Suppressor macrophage treated with lipopolysaccharide for 1 hour (primary cell): ENCODE data around the gene TMLHE.
"Not testable (repeated sequence)": the region's sequence is repeated elsewhere in the genome, so short reads cannot be mapped to it uniquely, and the experiment has no call there.

Experiments
- DNase-seq, 3 donors: peaks; one replicate each; pipeline ENCODE4 v3.0.0-alpha.2; 2020 to 2022

The TMLHE gene

DNA sequence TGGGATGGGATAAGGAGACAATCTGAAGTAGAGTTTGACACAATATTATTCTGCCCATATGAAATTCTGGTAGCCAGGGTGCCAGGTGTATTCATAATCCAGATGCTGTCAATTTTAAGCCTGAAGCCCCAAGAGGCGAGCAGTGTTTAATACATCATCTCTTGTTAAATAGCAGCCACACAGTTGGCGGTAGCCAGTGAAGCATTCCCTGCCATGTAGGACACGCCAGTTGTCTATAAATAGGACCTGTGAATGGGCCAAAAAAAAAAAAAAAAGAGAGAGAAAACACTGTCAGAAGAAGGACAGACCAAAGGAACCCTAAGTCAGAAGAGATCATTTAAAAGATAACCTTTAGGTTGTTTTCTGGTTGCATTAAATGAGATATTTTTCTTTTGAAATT, 121.3 kb downstream of the TMLHE start:
- DNase-seq, result not testable (repeated sequence)

DNA sequence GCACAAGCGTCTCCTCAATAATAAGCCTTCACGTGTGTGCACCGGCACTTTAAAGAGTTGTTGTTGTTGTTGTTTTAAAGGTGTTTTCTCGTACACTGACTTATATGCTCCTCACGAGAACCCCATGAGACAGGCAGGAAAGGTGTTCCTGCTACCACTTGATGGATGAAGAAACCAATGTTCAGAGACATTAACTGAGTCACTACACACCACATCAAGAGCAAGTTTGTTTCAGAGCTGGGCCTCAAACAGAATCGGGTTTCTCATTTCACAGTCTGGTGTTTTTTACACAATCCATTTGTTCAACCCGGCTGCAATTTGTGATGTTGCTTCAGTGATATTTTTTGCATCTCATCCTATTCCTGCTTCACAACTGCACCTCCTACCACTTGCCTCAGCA, 135.6 kb downstream of the TMLHE start:
- not testable (repeated sequence) for DNase-seq

DNA sequence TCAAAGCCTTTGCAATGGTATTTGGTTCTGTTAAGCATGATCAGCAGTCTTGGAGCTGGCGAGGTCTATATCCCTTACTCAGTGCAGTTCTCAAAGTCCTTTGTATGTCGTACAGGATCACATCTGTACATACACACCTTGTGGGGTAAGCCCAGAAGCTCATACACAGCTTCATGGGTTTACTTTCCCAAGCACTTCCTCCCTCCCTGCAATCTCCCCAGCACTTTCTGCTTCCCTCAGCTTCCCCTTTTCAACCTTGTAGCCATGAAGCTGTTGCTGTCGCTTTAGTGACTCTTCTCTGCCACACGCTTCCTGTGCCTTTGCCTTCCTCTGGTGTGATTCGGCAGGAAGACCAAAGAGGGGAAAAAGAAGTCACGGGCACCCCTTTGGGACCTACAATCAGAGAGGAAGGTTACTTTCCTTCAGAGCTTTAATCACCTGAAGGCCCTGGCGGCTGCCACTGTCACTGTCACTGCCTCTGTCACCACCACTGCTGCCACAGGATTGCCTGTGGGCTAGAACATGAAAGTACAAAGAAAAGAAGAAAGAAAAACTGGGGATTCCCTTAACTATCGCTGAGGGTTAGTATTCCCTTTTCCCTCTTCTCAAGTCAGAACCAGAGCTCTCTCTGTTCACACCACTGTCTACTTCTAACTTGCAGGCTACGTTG, 146.3 kb downstream of the TMLHE start:
- not testable (repeated sequence) for DNase-seq

DNA sequence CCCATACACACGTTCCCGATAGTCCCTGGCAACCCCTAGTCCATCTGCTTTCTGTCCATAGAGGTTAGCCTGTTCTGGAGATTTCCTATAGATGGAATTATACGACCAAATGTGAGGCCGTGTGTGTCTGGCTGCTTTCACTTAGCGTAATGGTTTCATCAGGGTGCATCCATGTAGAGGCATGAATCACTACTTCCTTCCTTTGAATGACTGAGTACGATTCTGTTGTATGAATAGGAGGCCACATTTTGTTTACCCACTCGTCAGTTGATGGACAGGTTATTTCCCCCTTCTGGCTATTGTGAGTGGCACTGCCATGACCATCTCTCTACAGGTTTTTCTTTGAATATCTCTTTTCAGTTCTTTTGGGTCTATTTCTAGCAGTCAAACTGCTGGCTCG, 152.3 kb downstream of the TMLHE start:
- not testable (repeated sequence) for DNase-seq

DNA sequence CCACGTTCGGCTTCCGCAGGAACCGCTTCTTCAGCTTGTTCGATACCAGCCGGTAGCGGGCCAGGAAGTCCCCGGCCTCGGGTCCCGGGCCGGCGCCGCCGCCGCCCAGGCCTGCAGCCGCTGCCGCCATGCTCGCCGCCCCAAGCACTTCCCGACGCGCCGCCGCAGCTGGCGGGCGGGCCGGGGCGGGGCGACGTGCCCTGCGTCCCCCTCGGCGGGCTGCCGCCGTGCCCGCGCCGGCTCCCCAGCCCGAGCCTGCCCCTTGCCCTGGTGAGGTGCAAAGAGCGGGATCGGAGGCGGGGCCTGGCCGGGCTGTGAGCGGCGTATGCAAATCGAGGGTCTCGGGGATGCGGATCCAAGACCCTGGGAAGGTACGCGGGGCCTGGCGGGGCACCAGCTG, 154.3 kb downstream of the TMLHE start, which contains the start of gene F8A3:
TSS of gene F8A3 (minus strand) at position 150 of the 400 bp plus-strand sequence. CDS start at position 130, 20 bp downstream.
- DNase-seq, result not testable (repeated sequence)

DNA sequence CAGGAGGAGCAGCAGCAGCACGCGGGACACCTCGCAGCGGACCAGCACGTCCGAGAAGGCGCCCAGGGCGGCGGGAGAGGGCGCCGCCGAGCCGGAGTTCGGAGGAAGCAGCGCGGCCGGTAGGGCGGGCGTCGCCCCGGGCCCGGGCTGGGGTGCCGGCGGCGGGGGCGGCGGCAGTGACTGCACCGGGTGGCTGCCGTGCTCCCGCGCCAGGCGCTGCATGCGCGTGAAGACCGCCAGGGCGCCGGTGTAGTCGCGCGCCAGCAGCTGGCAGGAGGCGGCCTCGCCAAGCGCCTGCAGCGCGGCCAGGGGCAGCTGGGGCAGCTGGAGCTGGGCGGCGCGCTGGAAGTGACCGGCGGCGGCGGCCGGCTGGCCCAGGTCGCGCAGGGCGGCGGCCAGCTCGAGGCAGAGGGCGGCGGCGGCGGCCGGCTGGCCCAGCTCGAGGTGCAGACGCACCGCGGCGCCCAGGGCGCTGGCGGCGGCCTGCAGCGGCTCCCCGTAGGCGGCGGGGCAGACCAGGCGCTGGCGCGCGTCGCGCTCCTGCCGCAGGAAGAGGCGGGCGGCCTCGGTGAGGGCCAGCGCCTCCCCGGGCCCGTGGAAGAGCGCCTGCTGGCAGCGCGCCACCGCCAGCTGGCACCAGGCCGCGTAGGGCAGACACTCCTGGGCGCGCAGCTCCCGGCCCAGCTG, 154.8 kb downstream of the TMLHE start:
- DNase-seq, result not testable (repeated sequence)

DNA sequence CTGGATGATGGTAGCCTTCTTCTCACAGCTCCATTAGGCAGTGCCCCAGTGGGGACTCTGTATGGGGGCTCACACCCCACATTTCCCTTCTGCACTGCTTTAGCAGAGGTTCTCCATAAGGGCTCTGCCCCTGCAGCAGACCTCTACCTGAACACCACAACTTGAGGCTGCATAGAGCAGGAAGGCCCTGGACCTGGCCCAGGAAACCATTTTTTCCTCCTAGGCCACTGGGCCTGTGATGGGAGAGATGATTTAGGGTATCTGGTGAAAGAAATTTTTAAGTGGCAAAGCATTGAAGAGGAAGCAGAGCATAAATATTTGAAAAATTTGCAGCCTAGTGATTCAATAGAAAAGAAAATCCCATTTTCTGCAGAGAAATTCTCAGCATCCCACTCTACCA, 171.7 kb downstream of the TMLHE start:
- DNase-seq, result no peak
